Measurements from ENCODE around the gene LENG8.

DNA sequence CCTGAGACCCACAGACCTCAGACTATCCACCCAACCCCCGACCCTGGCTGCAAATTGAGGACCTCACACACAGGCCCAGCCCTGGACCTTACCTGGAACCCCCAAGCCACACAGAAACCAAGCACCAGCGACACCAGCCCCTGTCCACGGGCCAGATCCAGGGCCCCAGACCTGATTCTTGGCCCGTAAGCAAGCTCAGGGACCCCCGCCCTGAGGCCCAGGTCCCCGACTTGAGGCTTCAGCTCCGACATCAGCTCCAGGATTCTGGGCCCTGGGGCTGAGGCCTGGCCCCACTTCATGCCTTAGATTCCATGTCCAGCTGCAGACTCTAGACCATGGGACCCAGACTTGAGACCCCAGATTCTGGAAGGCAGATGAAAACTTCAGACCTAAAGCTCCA is 27.5 kb upstream of the LENG8 start:
- TF ChIP-seq, protein P1, sequence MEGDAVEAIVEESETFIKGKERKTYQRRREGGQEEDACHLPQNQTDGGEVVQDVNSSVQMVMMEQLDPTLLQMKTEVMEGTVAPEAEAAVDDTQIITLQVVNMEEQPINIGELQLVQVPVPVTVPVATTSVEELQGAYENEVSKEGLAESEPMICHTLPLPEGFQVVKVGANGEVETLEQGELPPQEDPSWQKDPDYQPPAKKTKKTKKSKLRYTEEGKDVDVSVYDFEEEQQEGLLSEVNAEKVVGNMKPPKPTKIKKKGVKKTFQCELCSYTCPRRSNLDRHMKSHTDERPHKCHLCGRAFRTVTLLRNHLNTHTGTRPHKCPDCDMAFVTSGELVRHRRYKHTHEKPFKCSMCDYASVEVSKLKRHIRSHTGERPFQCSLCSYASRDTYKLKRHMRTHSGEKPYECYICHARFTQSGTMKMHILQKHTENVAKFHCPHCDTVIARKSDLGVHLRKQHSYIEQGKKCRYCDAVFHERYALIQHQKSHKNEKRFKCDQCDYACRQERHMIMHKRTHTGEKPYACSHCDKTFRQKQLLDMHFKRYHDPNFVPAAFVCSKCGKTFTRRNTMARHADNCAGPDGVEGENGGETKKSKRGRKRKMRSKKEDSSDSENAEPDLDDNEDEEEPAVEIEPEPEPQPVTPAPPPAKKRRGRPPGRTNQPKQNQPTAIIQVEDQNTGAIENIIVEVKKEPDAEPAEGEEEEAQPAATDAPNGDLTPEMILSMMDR (IDR thresholded peaks at IDR 0.05), result no peak
- no peak for TF ChIP-seq POLR2A (IDR thresholded peaks at IDR 0.05)

All from Peyer's patch (tissue), 4 donors.